Ascending aorta (tissue), 2 donors: Measurements from ENCODE around the gene MAP6. TPM values are rescaled to one million over a fixed set of nuclear protein-coding genes. Genes with fewer than 3 reads are reported as not detected.
A peak's percentile ranks its signal among the peaks of the same experiment; 100 is the strongest.

Experiments used
- DNase-seq, 2 donors: peaks; one replicate each; pipeline ENCODE4 v3.0.0-alpha.2; 2019; ENCODE audit warnings: low spot score in 2 of 2
- H3K27ac ChIP-seq, 2 donors: fragments of 200-600 bp; sonication (generic); one replicate each; pipeline ENCODE4 v1.5.1; 2016 to 2017; ENCODE audit warnings: mild to moderate bottlenecking in 1 of 2
- H3K27me3 ChIP-seq: fragments of 200-600 bp; sonication (generic); one replicate; pipeline ENCODE4 v1.5.1; 2017
- H3K36me3 ChIP-seq, 2 donors: fragments of 200-600 bp; sonication (generic); one replicate each; pipeline ENCODE4 v1.5.1; 2016
- H3K4me1 ChIP-seq, 2 donors: fragments of 200-600 bp; sonication (generic); one replicate each; pipeline ENCODE4 v1.5.1; 2016 to 2017; ENCODE audit warnings: mild to moderate bottlenecking in 1 of 2
- H3K4me3 ChIP-seq, 2 donors: fragments of 200-600 bp; sonication (generic); one replicate each; pipeline ENCODE4 v1.5.1; 2016 to 2017; ENCODE audit warnings: mild to moderate bottlenecking in 1 of 2
- H3K9me3 ChIP-seq, 2 donors: fragments of 200-600 bp; sonication (generic); one replicate each; pipeline ENCODE4 v1.5.1; 2016
- CTCF ChIP-seq, 3 experiments: fragments of 200-600 bp in 2 of 3; fragments of 450-650 bp in 1 of 3; sonication (generic) in 2 of 3; IDR thresholded peaks; one replicate each; pipeline ENCODE4 v1.5.1; 2016 to 2019; ENCODE audit warnings: antibody characterized with exemption in 3 of 3, mild to moderate bottlenecking in 1 of 3, moderate library complexity in 1 of 3
- intact Hi-C: fragments of 100-400 bp; cut with DNase I; formaldehyde crosslinking; loops from one replicate; pipeline ENCODE4 v1.15.1; 2023
- total RNA-seq: library from RNA; depleted of rRNA; stranded (reverse); fragments of >200 nt; gene quantifications from one replicate; pipeline ENCODE4 v1.1.0, GENCODE V29; 2016

MAP6 gene
- total RNA-seq, 1 donor from 2014 or later: 15.8 TPM

GRCh38 chr11:75615751-75616150 lies 53.1 kb downstream of the MAP6 start:
- Histone ChIP-seq H3K36me3 (no peaks in the 10 kb centered on the region), H3K4me1 (no peaks in the 10 kb centered on the region), H3K27ac (no peak overlapping the region), H3K27me3 (no peaks in the 10 kb centered on the region), H3K4me3 (no peak overlapping the region), H3K9me3 (peaks cover 0 to 6% of the 10 kb centered on the region in 2 donors)
- TF ChIP-seq CTCF (IDR thresholded peaks at IDR 0.05): no peak
- no peak for DNase-seq
- intact Hi-C loops: no loop called here

- intact Hi-C loops: no loop called here
- no peaks in the 10 kb centered on the region for H3K9me3 ChIP-seq
- no peak for TF ChIP-seq CTCF (IDR thresholded peaks at IDR 0.05)
- H3K27ac ChIP-seq: no peak overlapping the region
- H3K4me1 ChIP-seq: no peaks in the 10 kb centered on the region
- no peak overlapping the region for H3K4me3 ChIP-seq
- H3K36me3 ChIP-seq: no peaks in the 10 kb centered on the region
- no peaks in the 10 kb centered on the region for H3K27me3 ChIP-seq
- DNase-seq: no peak
These were observed 57.0 kb downstream of the MAP6 start for GRCh38 chr11:75611823-75612222.

- no peaks in the 10 kb centered on the region for H3K9me3 ChIP-seq
- no peak overlapping the region for H3K27ac ChIP-seq
- TF ChIP-seq CTCF (IDR thresholded peaks at IDR 0.05): no peak
- intact Hi-C loops: no loop called here
- no peak for DNase-seq
- H3K36me3 ChIP-seq: no peaks in the 10 kb centered on the region
- peaks cover 3 to 10% of the 10 kb centered on the region in 2 donors for H3K4me1 ChIP-seq
- H3K4me3 ChIP-seq: no peak overlapping the region
- no peaks in the 10 kb centered on the region for H3K27me3 ChIP-seq
These were observed 62.7 kb downstream of the MAP6 start for GRCh38 chr11:75606099-75606498.

- no peaks in the 10 kb centered on the region for H3K36me3 ChIP-seq
- intact Hi-C loops: loop anchor here (1.0 to 2.0 kb wide), 3 partner anchors 21 to 65 kb away; partner anchors contain the start of gene MAP6
- peak overlapping the region in 1 of 2 donors; percentile 43 for H3K4me3 ChIP-seq
- no peak for TF ChIP-seq CTCF (IDR thresholded peaks at IDR 0.05)
- DNase-seq: no peak
- H3K27me3 ChIP-seq: no peaks in the 10 kb centered on the region
- H3K9me3 ChIP-seq: no peaks in the 10 kb centered on the region
- H3K4me1 ChIP-seq: peaks cover 3 to 10% of the 10 kb centered on the region in 2 donors
- H3K27ac ChIP-seq: peak overlapping the region; percentile 83 to 86
These were observed 64.8 kb downstream of the MAP6 start for GRCh38 chr11:75603791-75604736.

GRCh38 chr11:75602951-75603350 lies 65.9 kb downstream of the MAP6 start:
- no peak for TF ChIP-seq CTCF (IDR thresholded peaks at IDR 0.05)
- Histone ChIP-seq H3K9me3 (no peaks in the 10 kb centered on the region), H3K4me3 (no peak overlapping the region), H3K4me1 (peaks cover 3 to 10% of the 10 kb centered on the region in 2 donors), H3K36me3 (no peaks in the 10 kb centered on the region), H3K27ac (no peak overlapping the region), H3K27me3 (no peaks in the 10 kb centered on the region)
- intact Hi-C loops: no loop called here
- DNase-seq: no peak
